ENCODE data around the gene SLC8A1. TPM values are rescaled to one million over a fixed set of nuclear protein-coding genes. Genes with fewer than 3 reads are reported as not detected.
A peak's percentile ranks its signal among the peaks of the same experiment; 100 is the strongest.

SLC8A1 gene
- total RNA-seq, 4 donors from 2014 or later = 2.2 to 45.0 (median 9.6) TPM

DNA sequence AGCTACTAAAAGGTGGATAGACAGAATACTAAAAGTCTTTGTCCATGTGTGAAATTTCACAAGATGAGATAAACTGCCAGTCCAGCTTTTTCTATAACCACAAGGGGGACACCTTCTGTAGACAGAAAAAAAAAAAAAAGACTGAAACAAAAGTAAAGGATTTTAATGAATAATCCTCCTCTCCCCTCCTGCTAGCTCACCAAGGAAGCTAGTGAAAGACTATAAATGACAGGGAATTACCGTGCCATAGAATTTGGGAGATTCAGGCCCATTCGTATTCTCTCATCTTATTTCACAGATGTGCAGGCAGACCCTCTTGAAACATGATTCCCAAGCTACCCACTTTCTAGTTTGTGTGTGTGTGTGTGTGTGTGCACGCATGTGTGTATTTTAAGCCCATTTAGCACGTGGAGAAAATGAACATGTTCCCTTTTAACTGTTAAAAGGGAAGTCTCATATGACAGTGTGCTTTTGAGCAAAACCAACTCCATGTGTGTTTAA lies 36.3 kb upstream of the SLC8A1 start:
- H3K27ac ChIP-seq = peak overlapping the region in 2 of 4 donors; percentile 11 to 20
- H3K27me3 ChIP-seq = no peaks in the 10 kb centered on the region
- DNase-seq = no peak
- WGBS, 2 donors = 39 to 48% methylated on average over 4 of the region's 4 CpGs
- H3K4me3 ChIP-seq = no peak overlapping the region
- H3K9me3 ChIP-seq = no peaks in the 10 kb centered on the region
- TF ChIP-seq, protein P1, sequence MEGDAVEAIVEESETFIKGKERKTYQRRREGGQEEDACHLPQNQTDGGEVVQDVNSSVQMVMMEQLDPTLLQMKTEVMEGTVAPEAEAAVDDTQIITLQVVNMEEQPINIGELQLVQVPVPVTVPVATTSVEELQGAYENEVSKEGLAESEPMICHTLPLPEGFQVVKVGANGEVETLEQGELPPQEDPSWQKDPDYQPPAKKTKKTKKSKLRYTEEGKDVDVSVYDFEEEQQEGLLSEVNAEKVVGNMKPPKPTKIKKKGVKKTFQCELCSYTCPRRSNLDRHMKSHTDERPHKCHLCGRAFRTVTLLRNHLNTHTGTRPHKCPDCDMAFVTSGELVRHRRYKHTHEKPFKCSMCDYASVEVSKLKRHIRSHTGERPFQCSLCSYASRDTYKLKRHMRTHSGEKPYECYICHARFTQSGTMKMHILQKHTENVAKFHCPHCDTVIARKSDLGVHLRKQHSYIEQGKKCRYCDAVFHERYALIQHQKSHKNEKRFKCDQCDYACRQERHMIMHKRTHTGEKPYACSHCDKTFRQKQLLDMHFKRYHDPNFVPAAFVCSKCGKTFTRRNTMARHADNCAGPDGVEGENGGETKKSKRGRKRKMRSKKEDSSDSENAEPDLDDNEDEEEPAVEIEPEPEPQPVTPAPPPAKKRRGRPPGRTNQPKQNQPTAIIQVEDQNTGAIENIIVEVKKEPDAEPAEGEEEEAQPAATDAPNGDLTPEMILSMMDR (IDR thresholded peaks at IDR 0.05) = peak in 3 of 6 experiments; percentile 37 to 52 (median 39)
- no peak for TF ChIP-seq POLR2A (IDR thresholded peaks at IDR 0.05)
- intact Hi-C loops (cut with DNase I) = no loop called here
- H3K4me1 ChIP-seq = peaks cover 5 to 26% (median 16%) of the 10 kb centered on the region in 3 donors
- H3K36me3 ChIP-seq = no peaks in the 10 kb centered on the region

DNA sequence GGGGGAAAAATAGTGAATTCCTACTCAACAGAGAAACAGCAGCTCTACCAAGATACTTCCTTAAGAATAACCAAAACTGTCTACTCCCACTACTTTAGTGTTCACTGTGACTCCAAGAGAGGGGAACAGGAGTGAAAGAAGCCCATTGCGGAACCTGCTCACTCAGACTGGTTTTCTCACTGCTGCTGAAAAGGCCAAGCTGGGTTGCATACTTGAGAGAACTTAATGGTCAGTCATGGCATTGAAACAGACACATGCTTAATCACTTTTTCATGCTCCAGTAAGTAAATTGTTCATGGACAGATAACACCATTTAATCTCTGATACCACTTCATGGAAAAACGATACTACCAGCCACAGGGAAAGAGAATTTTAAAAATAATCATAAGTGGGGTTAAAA lies 35.7 kb upstream of the SLC8A1 start:
- DNase-seq = no peak
- H3K27me3 ChIP-seq = no peaks in the 10 kb centered on the region
- H3K36me3 ChIP-seq = no peaks in the 10 kb centered on the region
- no peak overlapping the region for H3K27ac ChIP-seq
- peaks cover 5 to 26% (median 16%) of the 10 kb centered on the region in 3 donors for H3K4me1 ChIP-seq
- no peaks in the 10 kb centered on the region for H3K9me3 ChIP-seq
- 49 to 70% methylated on average over 2 of the region's 2 CpGs for WGBS, 2 donors
- H3K4me3 ChIP-seq = no peak overlapping the region
- intact Hi-C loops (cut with DNase I) = no loop called here
- no peak for TF ChIP-seq POLR2A (IDR thresholded peaks at IDR 0.05)
- TF ChIP-seq, protein P1 (IDR thresholded peaks at IDR 0.05) = no peak

DNA sequence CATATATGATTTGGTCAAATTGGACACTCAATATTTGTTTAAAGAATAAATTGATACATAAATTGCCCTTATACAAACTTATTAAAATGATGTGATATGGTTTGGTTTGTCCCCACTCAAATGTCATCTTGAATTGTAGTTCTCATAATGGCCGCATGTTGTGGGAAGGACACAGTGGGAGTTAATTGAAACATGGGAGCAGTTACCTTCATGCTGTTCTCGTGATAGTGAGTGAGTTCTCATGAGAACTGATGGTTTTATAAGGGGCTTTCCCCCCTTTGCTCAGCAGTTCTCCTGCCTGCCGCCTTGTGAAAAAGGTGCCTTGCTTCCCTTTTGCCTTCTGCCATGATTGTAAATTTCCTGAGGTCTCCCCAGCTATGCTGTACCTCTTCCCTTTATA lies 34.0 kb upstream of the SLC8A1 start:
- no peaks in the 10 kb centered on the region for H3K36me3 ChIP-seq
- H3K4me3 ChIP-seq = no peak overlapping the region
- peaks cover 5 to 26% (median 16%) of the 10 kb centered on the region in 3 donors for H3K4me1 ChIP-seq
- no peak overlapping the region for H3K27ac ChIP-seq
- H3K9me3 ChIP-seq = no peaks in the 10 kb centered on the region
- WGBS, 2 donors = 82 to 83% methylated on average over 3 of the region's 3 CpGs
- intact Hi-C loops (cut with DNase I) = no loop called here
- H3K27me3 ChIP-seq = no peaks in the 10 kb centered on the region
- TF ChIP-seq POLR2A (IDR thresholded peaks at IDR 0.05) = no peak
- TF ChIP-seq, protein P1 (IDR thresholded peaks at IDR 0.05) = no peak
- DNase-seq = no peak

DNA sequence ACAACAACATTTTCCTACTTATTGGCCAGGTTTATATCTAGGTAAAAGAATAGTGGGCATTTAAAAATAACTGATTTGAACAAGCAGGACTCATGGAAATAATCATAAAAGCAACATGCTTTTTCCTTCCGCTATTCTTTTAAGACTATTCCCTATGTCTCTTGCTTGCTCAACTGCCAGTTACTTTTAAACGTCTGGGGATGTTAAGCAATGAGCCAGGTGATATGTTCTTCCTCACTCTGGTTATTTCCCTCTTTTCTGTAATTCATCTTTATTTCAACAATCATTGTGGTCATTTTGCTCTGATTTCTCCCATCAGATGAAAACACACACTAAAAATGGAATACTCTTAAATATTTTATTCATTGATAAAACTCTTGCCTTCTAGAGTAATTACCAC lies 33.4 kb upstream of the SLC8A1 start:
- intact Hi-C loops (cut with DNase I) = no loop called here
- Histone ChIP-seq H3K36me3 (no peaks in the 10 kb centered on the region), H3K4me1 (peaks cover 5 to 26% (median 16%) of the 10 kb centered on the region in 3 donors), H3K27me3 (no peaks in the 10 kb centered on the region), H3K4me3 (no peak overlapping the region), H3K9me3 (no peaks in the 10 kb centered on the region), H3K27ac (no peak overlapping the region)
- no peak for DNase-seq
- no peak for TF ChIP-seq POLR2A (IDR thresholded peaks at IDR 0.05)
- TF ChIP-seq, protein P1 (IDR thresholded peaks at IDR 0.05) = no peak
- WGBS, 2 donors = 62 to 80% methylated on average over 2 of the region's 2 CpGs

DNA sequence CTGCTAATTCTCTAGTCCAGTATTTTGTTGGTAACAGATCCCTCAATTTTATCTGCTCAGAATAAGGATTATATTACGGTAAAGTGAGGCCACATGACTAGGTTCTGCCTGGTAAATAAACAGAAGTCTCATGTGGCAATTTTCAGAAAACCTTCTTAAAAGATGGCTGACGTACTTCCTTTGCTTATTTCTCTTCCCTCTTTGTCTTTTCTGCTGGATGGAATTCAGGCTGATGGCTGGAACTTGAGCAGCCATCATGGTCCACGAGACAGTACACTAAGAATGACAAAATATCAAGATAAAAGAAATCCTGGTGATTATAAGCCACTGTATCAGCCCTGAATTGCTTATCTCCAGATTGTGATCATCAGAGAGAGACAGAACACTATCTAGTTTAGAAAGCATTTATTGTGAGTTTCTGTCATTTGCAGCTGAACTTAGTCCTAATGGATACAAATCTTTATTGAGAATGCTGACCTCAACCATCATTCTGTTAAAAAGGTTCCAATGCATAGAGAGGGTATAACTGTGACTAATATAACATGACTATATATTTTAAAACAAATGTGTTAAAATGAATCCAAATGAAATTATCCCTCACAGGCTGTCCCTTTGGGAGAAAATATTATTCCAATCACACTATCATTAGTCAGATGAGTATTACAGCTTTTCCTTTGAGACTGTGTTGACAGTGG lies 31.8 kb upstream of the SLC8A1 start:
- H3K4me1 ChIP-seq = peaks cover 5 to 12% (median 10%) of the 10 kb centered on the region in 3 donors
- H3K36me3 ChIP-seq = no peaks in the 10 kb centered on the region
- no peak for DNase-seq
- H3K9me3 ChIP-seq = no peaks in the 10 kb centered on the region
- 66 to 81% methylated on average over 3 of the region's 3 CpGs for WGBS, 2 donors
- H3K4me3 ChIP-seq = no peak overlapping the region
- H3K27ac ChIP-seq = no peak overlapping the region
- no peak for TF ChIP-seq POLR2A (IDR thresholded peaks at IDR 0.05)
- TF ChIP-seq, protein P1 (IDR thresholded peaks at IDR 0.05) = no peak
- intact Hi-C loops (cut with DNase I) = no loop called here
- no peaks in the 10 kb centered on the region for H3K27me3 ChIP-seq
